Body of pancreas (tissue), 4 donors: ENCODE measurements around the gene C2. TPM values are rescaled to one million over a fixed set of nuclear protein-coding genes. Genes with fewer than 3 reads are reported as not detected.
"Not testable (repeated sequence)": the region's sequence is repeated elsewhere in the genome, so short reads cannot be mapped to it uniquely, and the experiment has no call there.

Source experiments
- ATAC-seq: fragments of 150-250 bp; one replicate; pipeline ENCODE4 v1.9.1; 2016
- DNase-seq, 4 donors: peaks; one replicate each; pipeline ENCODE4 v3.0.0-alpha.2; 2019
- H3K27ac ChIP-seq, 4 donors: fragments of 200-600 bp; sonication (generic); 1 replicate in 3 of 4; 2 replicates in 1 of 4; pipeline versions ENCODE4 v1.5.1 to v1.6.1; 2016 to 2019; ENCODE audit warnings: mild to moderate bottlenecking in 1 of 4, mixed read lengths in 1 of 4, moderate library complexity in 1 of 4
- H3K27me3 ChIP-seq, 2 donors: fragments of 200-600 bp; sonication (generic); one replicate each; pipeline ENCODE4 v1.6.0; 2016; ENCODE audit warnings: mild to moderate bottlenecking in 1 of 2
- H3K36me3 ChIP-seq, 2 donors: fragments of 200-600 bp; sonication (generic); replicated peaks in 1 of 2; 2 replicates each; pipeline ENCODE4 v1.5.1; 2016; ENCODE audit warnings: low read depth in 2 of 2; ENCODE audit not compliant: insufficient read depth in 1 of 2
- H3K4me1 ChIP-seq: fragments of 200-600 bp; sonication (generic); one replicate; pipeline ENCODE4 v1.6.0; 2016
- H3K4me3 ChIP-seq, 2 donors: fragments of 200-600 bp; sonication (generic); 1 replicate in 1 of 2; 2 replicates in 1 of 2; pipeline ENCODE4 v1.5.1; 2016 to 2019
- H3K9me3 ChIP-seq, 3 donors: fragments of 200-600 bp; sonication (generic); 1 replicate in 2 of 3; 2 replicates in 1 of 3; pipeline ENCODE4 v1.5.1; 2016
- POLR2A ChIP-seq, 3 donors: fragments of 450-650 bp; IDR thresholded peaks; one replicate each; pipeline ENCODE4 v1.6.1; 2016; ENCODE audit warnings: antibody characterized with exemption in 3 of 3, mild to moderate bottlenecking in 2 of 3
- whole genome bisulfite sequencing, 2 donors: methylation state at CpG; one replicate each; pipeline ENCODE4 v1.1.5; 2017; 5-methylcytosine and 5-hydroxymethylcytosine counted together
- intact Hi-C: fragments of 100-400 bp; cut with DNase I; formaldehyde crosslinking; loops from one replicate; pipeline ENCODE4 v1.15.1; 2023
- total RNA-seq, 2 donors: library from RNA; depleted of rRNA; stranded (reverse); fragments of >200 nt; gene quantifications; one replicate each; pipeline ENCODE4 v1.1.0, GENCODE V29; 2016
- TF ChIP-seq, protein P1 (sequence below), 7 experiments: fragments of 450-650 bp in 4 of 7; fragments of 200-600 bp in 3 of 7; sonication (generic) in 3 of 7; IDR thresholded peaks; one replicate each; pipeline ENCODE4 v1.5.1; 2016 to 2019; ENCODE audit warnings: antibody characterized with exemption in 7 of 7

Gene C2
- total RNA-seq, 2 donors from 2014 or later, result 1.3 TPM

GRCh38 chr6:31930962-31931361, 3.4 kb downstream of the C2 start:
- Histone ChIP-seq H3K27me3 (no peaks in the 10 kb centered on the region), H3K27ac (no peak overlapping the region), H3K36me3 (no peaks in the 10 kb centered on the region), H3K9me3 (no peaks in the 10 kb centered on the region), H3K4me3 (no peak overlapping the region), H3K4me1 (no peaks in the 10 kb centered on the region)
- intact Hi-C loops, result no loop called here
- no peak for ATAC-seq
- no peak for TF ChIP-seq POLR2A (IDR thresholded peaks at IDR 0.05)
- TF ChIP-seq, protein P1, sequence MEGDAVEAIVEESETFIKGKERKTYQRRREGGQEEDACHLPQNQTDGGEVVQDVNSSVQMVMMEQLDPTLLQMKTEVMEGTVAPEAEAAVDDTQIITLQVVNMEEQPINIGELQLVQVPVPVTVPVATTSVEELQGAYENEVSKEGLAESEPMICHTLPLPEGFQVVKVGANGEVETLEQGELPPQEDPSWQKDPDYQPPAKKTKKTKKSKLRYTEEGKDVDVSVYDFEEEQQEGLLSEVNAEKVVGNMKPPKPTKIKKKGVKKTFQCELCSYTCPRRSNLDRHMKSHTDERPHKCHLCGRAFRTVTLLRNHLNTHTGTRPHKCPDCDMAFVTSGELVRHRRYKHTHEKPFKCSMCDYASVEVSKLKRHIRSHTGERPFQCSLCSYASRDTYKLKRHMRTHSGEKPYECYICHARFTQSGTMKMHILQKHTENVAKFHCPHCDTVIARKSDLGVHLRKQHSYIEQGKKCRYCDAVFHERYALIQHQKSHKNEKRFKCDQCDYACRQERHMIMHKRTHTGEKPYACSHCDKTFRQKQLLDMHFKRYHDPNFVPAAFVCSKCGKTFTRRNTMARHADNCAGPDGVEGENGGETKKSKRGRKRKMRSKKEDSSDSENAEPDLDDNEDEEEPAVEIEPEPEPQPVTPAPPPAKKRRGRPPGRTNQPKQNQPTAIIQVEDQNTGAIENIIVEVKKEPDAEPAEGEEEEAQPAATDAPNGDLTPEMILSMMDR (IDR thresholded peaks at IDR 0.05), result no peak
- WGBS, 2 donors, result 94 to 100% methylated on average over 1 of the region's 1 CpG
- DNase-seq, result no peak

DNA sequence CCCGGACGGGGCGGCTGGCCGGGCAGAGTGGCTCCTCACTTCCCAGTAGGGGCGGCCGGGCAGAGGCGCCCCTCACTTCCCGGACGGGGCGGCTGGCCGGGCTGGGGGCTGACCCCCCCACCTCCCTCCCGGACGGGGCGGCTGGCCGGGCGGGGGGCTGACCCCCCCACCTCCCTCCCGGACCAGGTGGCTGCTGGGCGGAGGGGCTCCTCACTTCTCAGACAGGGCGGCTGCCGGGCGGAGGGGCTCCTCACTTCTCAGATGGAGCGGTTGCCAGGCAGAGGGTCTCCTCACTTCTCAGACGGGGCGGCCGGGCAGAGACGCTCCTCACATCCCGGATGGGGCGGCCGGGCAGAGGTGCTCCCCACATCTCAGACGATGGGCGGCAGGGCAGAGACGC, 4.6 kb downstream of the C2 start:
- H3K4me1 ChIP-seq, H3K27me3 ChIP-seq, ATAC-seq, H3K9me3 ChIP-seq, H3K4me3 ChIP-seq, DNase-seq, H3K27ac ChIP-seq, H3K36me3 ChIP-seq, intact Hi-C loops: not testable (repeated sequence)
- WGBS, 2 donors, result 70 to 85% methylated on average over 4 to 17 of the region's 32 CpGs

GRCh38 chr6:31933537-31933936, 6.0 kb downstream of the C2 start:
- Histone ChIP-seq H3K9me3 (no peaks in the 10 kb centered on the region), H3K27me3 (no peaks in the 10 kb centered on the region), H3K36me3 (no peaks in the 10 kb centered on the region), H3K4me1 (no peaks in the 10 kb centered on the region), H3K4me3 (no peak overlapping the region), H3K27ac (no peak overlapping the region)
- no peak for TF ChIP-seq POLR2A (IDR thresholded peaks at IDR 0.05)
- TF ChIP-seq, protein P1 (IDR thresholded peaks at IDR 0.05), result no peak
- no peak for ATAC-seq
- WGBS, 2 donors, result 61 to 80% methylated on average over 3 to 19 of the region's 19 CpGs
- no peak for DNase-seq
- intact Hi-C loops, result no loop called here

GRCh38 chr6:31935021-31935420, 7.5 kb downstream of the C2 start:
- Histone ChIP-seq H3K4me1 (peaks cover under 1% of the 10 kb centered on the region), H3K36me3 (no peaks in the 10 kb centered on the region), H3K27me3 (no peaks in the 10 kb centered on the region), H3K4me3 (no peak overlapping the region), H3K27ac (no peak overlapping the region), H3K9me3 (no peaks in the 10 kb centered on the region)
- TF ChIP-seq, protein P1 (IDR thresholded peaks at IDR 0.05), result no peak
- TF ChIP-seq POLR2A (IDR thresholded peaks at IDR 0.05), result no peak
- DNase-seq, result no peak
- intact Hi-C loops, result no loop called here
- 50 to 66% methylated on average over 3 of the region's 3 CpGs for WGBS, 2 donors
- no peak for ATAC-seq

DNA sequence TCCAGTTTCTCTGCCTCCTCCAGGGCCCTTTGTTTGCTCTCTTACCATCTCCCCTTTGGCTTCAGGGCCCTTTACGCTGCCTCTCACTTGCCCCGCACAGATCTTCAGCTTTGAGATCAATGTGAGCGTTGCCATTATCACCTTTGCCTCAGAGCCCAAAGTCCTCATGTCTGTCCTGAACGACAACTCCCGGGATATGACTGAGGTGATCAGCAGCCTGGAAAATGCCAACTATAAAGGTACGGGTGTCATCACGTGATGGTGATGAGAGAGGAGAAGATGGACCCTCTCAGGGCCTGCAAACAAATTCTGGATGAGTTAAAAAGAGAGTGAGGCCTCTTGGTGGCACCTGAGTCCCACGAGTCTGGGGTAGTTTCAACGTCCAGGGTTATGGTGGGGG, 8.3 kb downstream of the C2 start:
- no peak for TF ChIP-seq POLR2A (IDR thresholded peaks at IDR 0.05)
- TF ChIP-seq, protein P1 (IDR thresholded peaks at IDR 0.05), result no peak
- ATAC-seq, result no peak
- no peak for DNase-seq

More for the DNA sequence above, 8.3 kb downstream of the C2 start:
- H3K27ac ChIP-seq, result no peak overlapping the region
- H3K27me3 ChIP-seq, result no peaks in the 10 kb centered on the region
- no peaks in the 10 kb centered on the region for H3K9me3 ChIP-seq
- H3K4me3 ChIP-seq, result no peak overlapping the region
- 59 to 64% methylated on average over 9 of the region's 9 CpGs for WGBS, 2 donors
- no peaks in the 10 kb centered on the region for H3K36me3 ChIP-seq
- H3K4me1 ChIP-seq, result peaks cover 6% of the 10 kb centered on the region
- intact Hi-C loops, result no loop called here
